ENCODE results near the gene CLNS1A.
"Not testable (repeated sequence)": the region's sequence is repeated elsewhere in the genome, so short reads cannot be mapped to it uniquely, and the experiment has no call there.

The CLNS1A gene, protein sequence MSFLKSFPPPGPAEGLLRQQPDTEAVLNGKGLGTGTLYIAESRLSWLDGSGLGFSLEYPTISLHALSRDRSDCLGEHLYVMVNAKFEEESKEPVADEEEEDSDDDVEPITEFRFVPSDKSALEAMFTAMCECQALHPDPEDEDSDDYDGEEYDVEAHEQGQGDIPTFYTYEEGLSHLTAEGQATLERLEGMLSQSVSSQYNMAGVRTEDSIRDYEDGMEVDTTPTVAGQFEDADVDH

DNA sequence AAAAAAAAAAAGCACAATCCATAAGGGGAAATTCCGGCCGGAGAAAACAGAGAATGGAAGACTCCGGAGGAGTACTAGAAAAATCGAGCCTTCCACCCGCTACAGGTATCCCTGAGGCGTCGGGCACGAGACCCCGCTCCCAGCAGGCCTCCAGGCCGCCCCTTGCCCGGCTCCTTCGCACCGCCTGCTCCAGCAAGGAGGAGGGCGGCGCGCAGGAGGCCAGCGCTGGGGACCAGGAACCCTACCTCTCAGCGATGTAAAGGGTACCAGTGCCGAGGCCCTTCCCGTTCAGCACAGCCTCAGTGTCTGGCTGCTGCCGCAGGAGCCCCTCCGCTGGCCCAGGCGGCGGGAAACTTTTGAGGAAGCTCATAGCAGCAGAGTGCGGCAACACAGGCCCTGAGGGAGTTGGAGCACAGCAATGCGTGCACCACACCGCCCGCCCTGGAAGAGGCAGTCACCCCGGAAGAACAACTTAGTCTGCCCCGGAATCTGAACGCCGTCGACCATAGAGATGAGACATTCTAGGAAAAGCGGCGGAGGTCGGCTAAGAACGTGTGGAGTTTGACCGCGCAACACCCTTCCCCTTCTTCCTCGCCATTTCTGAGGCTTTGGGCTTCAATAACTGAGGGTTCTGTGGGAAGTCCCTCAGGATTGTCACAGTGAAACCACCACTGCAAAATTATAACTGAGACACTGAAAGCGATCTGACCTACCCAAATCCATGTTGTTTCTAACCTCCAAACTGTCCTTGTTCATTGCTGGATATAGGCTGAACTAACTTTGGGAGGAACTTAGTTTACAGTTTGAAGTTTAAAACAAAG is at the start of gene CLNS1A:
Gene CLNS1A, minus strand, starts transcription at position 450 of the 821 bp plus-strand sequence. Its CDS starts 80 bp downstream, at position 370.
- peak; percentile 93 for DNase-seq

DNA sequence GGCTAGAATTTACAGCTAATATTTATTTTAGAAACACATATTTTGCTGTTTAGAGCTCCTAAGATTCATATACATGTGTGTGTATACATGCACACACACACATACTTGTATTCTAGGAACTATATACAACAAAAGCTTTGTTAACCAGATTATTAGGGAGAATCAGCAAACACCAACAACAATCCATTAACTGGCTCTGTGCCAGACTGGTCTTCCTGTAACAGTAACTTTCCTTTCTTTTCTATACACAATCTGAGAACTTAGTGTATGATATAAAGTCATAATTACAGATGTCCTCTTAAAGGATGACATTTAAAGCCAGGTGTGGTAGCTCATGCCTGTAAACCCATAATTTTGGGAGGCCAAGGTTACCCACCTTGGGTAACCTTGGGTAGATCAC is 49.5 kb upstream of the CLNS1A start:
- DNase-seq: no peak

DNA sequence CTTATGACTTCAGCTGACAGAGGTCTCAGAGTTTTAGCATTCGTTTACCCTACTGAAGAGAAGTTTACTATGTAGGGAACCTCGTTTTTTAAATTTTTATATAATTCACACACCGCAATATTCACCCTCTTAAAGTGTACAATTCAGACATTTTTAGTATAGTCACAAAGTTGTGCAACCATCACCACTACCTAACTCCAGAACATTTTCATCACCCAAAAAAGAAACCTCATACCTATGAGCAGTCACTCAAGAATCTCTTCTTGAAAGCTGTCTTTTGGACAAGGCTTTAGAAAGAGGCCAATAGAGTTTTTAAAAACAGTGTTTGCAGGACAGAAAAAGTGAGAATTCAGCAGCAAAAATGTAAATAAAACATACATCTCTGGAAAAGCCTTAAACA is 39.5 kb upstream of the CLNS1A start:
- DNase-seq: no peak

GRCh38 chr11:77672264-77672663 is 34.7 kb upstream of the CLNS1A start:
- DNase-seq: no peak

GRCh38 chr11:77669848-77670511 is 32.4 kb upstream of the CLNS1A start:
- DNase-seq: no peak

DNA sequence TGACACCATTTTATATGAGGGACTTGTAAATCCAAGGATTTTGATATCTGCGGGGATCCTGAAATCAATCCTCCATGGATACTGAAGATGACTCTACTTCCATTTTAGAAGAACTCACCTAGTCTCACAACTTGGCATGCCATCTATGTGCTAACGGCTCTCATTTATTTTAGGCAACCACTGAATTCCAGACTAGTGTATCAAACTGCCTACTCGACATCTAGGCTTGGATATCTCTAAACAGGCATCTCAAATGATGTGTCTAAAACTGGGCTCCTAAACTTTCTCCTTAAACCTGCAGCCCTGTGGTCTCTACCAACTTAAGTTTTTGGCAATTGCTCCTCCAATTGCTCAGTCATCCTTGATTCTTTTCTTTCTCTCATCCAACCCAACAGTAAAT is 31.2 kb upstream of the CLNS1A start:
- DNase-seq: no peak

DNA sequence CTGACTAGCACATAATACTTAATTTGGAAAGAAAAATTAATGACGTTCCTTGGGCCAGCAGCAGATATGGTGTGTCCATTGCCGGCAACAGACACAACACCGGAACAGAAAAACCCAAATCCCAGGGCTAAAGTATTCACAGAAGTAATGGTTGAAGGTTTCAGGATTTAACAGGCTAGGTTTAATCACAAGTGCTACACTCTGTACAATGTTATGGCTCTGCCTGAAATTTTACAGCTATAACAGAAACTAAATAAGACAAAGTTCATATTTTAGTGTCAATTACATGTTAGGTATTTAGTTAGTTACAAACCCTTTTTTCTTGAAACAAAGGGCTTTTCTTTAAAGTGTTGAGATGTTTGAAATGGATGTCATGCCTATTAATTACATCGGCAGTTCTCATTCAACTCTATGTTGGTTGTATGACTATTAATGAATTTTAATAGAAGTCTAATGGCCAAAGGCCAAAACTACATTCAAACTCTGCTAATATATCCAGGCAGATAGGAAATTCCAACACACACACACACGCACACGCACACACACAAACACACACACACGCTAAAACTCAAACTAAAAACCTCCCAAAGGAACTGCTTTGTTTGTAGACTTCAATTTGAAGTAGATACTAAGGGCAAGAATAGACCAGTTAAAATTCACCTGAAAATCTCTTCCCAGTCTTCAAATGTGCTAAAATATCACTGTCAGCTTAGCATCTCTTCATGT is 27.8 kb upstream of the CLNS1A start:
- DNase-seq: no peak

DNA sequence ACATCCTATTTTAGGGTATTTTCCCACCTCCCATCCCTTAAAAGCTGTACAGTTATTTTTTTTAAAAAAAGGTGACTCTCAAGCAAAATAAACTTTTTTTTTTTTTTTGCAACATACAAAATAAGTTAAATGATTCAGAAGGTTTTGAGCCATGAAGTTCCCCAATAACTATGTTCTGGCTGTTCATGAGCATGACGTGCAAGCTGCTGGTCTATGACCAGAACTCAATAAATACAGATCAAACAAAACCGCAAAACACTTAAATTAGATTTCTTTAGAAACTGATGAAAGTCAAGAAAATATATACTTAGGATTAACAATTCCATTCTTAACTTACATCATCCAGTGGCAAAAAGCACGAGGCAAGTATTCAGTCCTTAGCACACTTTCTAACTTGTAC is 24.1 kb upstream of the CLNS1A start:
- DNase-seq: no peak

GRCh38 chr11:77660947-77661346 is 23.4 kb upstream of the CLNS1A start:
- DNase-seq: no peak

DNA sequence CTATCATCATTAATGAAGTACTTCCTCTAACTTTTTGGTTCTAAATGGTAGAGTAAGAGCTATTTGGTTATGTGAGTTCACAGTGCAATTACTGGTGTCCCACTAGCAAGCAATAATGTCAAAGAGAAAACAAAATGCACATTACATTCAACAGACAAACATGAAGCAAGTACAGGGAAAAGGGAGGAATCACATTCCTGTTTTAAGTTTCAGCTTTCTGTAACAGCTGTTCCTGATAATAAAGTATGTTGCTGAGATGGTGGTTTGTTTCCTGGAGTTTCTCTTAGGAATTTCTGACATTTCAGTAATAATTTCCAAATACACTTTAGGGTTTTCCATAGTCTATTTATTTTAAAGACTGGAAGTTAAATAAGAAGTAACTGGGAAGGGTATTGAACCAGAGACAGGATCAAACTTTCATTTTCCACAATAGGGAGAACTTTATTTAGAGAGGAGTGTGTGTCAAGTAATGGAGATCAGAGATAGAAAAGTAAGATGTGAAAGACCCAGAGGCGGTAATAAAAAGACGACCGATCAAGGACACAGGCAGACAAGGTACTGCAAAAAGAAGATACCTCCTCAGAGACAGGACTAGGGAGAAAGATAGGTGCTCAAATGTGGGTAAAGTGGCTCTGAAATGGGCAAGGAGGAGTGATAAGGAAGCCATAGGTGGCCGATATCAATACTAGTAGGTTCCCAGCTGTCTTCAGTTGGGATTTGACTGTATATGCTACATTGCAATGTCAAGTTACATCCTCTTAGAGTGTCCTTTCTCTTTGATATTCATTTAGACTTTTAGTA is 20.8 kb upstream of the CLNS1A start:
- no peak for DNase-seq

DNA sequence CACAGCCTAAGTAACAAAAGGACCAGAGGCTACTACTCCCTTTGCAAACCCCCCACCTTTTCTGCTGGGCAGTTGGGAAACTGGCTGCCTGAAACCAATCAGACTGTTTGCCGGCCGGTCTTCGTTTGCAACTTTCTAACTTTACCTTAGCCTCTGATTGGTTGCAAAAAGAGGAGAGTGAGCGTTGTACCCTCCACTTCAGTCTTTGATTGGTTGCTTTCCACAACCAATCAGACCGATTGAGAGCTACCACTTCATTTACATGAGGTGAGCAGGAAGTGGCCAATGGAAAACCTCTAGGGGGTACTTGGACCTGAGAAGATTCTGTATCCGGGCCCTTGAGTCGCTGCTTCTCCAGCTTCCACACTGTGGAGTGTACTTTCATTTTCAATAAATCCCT is 18.8 kb upstream of the CLNS1A start:
- DNase-seq: no peak

DNA sequence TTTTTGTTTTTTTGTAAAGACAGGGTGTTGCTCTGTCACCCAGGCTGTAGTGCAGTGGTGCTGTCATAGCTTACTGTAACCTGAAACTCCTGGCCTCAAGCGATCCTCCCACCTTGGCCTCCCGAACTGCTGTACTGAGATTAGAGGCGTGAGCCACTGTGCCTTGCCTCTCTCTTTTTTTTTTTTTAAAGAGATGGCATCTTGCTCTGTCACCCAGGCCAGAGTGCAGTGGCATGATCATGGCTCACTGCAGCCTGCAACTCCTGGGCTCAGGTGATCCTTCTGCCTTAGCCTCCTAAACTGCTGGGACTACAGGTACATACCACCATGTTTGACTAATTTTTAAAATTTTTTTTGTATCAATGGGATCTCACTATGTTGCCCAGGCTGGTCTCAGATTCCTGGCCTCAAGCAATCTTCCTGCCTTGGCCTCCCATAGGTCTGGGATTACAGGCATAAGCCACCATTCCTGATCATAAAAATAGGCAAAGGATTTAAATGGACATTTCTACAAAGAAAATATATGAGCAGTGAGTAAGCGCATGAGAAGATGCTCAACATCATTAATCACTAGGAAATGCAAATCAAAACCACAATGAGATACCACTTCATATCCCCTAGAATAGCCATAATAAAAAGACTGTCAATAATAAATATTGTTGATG is 17.3 kb upstream of the CLNS1A start:
- no peak for DNase-seq

DNA sequence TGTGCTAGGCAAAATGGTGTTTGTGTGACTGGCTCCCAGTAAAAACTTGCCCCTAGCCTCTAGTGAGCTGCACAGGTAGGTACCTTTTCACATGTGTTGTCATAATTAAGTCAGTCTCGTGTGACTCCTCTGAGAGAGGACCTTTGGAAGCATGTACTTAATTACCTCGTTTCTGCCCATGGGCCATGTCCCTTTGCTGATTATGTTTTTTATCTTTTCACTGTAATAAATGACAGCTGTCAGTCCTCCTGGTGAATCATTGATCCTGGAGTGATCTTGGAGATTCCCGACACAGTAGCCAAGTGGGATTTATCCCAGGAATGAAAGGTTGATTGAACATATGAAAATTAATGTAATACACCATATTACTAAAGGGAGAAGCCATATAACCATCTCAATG is 12.5 kb upstream of the CLNS1A start:
- DNase-seq: no peak

DNA sequence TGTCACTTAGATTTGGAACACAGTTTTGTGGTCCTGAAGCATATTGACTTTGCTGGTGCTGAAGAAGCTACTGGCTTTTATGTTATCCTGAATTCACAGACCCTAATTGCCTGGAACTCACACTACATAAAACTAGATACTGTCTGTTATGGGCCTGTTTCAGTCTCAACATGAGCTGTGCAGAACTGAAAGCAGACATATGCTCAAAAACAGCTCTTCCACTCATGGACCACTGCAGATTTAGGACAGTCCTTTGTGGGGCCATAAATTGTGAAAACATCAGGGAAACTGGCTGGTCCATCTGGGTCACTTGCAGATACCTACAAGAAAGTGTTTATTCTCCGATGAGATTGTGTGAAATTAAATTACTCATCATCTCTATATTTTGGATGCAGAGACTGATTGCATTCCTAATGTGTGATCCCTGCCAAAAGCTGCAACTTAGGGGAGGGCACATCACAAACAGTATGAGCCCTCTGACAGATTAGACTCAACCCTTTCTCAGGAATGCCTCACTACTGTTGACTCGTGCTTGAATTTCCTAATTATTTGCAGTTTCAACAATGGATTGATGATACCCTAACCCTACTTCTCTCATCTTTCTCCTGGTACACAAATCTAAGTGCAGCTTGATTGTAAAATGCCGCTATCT is 10.2 kb upstream of the CLNS1A start:
- DNase-seq: no peak

DNA sequence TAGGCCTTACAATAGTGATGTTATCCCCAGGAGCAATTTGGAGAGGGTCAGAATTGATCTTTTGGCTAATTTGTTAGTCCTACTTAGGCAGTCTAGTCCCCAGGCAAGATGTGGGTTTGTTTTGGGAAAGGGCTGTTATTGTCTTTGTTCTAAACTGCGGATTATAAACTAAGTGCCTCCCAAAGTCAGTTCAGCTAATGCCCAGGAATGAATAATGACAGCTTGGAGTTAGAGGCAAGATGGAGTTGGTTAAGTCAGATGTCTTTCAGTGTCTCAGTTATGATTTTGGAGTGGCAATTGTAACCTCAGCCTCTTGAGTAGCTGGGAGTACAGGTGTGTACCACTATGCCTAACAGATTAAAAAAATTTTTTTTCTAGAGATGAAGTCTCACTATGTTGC is 7.3 kb upstream of the CLNS1A start:
- DNase-seq: no peak

DNA sequence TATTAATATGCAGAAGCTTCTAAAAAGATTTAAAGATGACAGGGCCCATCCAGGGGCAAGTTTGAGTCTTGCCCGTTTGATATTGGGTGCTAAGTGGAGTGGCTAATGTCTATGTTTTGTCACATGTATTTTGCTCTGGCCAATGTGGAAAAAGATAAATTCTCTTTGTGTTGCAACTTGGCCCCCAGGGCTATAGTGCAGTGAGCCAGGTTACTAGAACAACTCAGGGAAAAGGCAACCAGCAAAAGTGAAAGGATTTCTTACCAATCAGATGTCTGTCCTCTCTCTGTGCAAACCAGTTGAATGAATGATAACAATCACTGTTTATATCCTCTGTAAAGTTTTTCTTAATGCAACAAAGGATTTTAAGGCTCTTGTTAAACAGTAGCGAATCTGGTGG is 4.6 kb upstream of the CLNS1A start:
- DNase-seq: no peak

- peak; percentile 32 for DNase-seq
Observed at GRCh38 chr11:77636731-77637344, 756 bp downstream of the CLNS1A start.

DNA sequence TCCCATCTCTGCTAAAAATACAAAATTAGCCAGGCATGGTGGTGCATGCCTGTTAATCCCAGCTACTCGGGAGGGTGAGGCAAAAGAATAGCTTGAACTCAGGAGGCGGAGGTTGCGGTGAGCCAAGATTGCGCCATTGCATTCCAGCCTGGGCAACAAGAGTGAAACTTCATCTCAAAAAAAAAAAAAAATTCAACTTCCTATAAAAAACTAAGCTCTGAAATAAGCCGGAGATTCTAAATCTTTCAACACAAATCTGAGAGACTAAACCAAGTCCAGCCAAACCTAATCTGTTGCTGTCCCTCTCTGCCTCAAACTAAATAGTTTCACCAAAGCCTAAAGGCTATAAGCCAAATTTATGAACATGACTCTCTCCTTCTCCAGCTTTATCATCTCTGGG is 3.7 kb downstream of the CLNS1A start:
- DNase-seq: not testable (repeated sequence)

- no peak for DNase-seq
Observed at GRCh38 chr11:77630157-77630710, 7.4 kb downstream of the CLNS1A start.

- DNase-seq: peak; percentile 19
Observed at GRCh38 chr11:77619576-77620198, 17.9 kb downstream of the CLNS1A start.
